DMS 273 treated with DMSO at 0.1 percent for 48 hours (cell line): Measurements from ENCODE around the gene IL23A.
"Not testable (repeated sequence)": the region's sequence is repeated elsewhere in the genome, so short reads cannot be mapped to it uniquely, and the experiment has no call there.

Experiments
- DNase-seq: peaks from one replicate; lab custom pipeline; 2025; lab: John Stamatoyannopoulos, UW

The IL23A gene

GRCh38 chr12:56326126-56326525 is 12.6 kb upstream of the IL23A start:
- DNase-seq: no peak

GRCh38 chr12:56326533-56326932 is 12.2 kb upstream of the IL23A start:
- no peak for DNase-seq

GRCh38 chr12:56330936-56331490 is 7.7 kb upstream of the IL23A start:
- no peak for DNase-seq

- no peak for DNase-seq
Observed at GRCh38 chr12:56332512-56333196, 6.0 kb upstream of the IL23A start.

- DNase-seq: no peak
Observed at GRCh38 chr12:56333197-56333678, 5.4 kb upstream of the IL23A start.

GRCh38 chr12:56333679-56334489 is 4.8 kb upstream of the IL23A start, which contains the start of gene PAN2:
Gene PAN2 (minus strand): TSS chr12:56334000. CDS start chr12:56333094, 906 bp downstream.
- peak; percentile 87 for DNase-seq

- no peak for DNase-seq
Observed at GRCh38 chr12:56334490-56334793, 4.2 kb upstream of the IL23A start.

- not testable (repeated sequence) for DNase-seq
Observed at GRCh38 chr12:56335527-56335926, 3.2 kb upstream of the IL23A start.

GRCh38 chr12:56336361-56337167 is 2.1 kb upstream of the IL23A start:
- no peak for DNase-seq

- DNase-seq: no peak
Observed at GRCh38 chr12:56337753-56338251, 882 bp upstream of the IL23A start.

GRCh38 chr12:56339158-56339422 is 406 bp downstream of the IL23A start:
- no peak for DNase-seq

GRCh38 chr12:56341616-56342015 is 2.9 kb downstream of the IL23A start:
- no peak for DNase-seq

GRCh38 chr12:56342290-56342689 is 3.6 kb downstream of the IL23A start:
- DNase-seq: not testable (repeated sequence)

- DNase-seq: no peak
Observed at GRCh38 chr12:56346675-56347074, 8.0 kb downstream of the IL23A start.

- not testable (repeated sequence) for DNase-seq
Observed at GRCh38 chr12:56347255-56347654, 8.6 kb downstream of the IL23A start.

- DNase-seq: no peak
Observed at GRCh38 chr12:56348776-56349175, 10.1 kb downstream of the IL23A start.

- DNase-seq: no peak
Observed at GRCh38 chr12:56350662-56351061, 12.0 kb downstream of the IL23A start.

GRCh38 chr12:56351325-56351724 is 12.6 kb downstream of the IL23A start:
- DNase-seq: no peak

GRCh38 chr12:56358836-56359532 is 20.3 kb downstream of the IL23A start:
- DNase-seq: no peak

GRCh38 chr12:56359851-56360767 is 21.4 kb downstream of the IL23A start, which contains the start of gene STAT2:
Gene STAT2 (minus strand): TSS chr12:56360107. CDS start chr12:56356571, 3,536 bp downstream.
- DNase-seq: peak; percentile 94
